Endodermal cell (in vitro differentiated cells): ENCODE results near the gene ACD. TPM values are rescaled to one million over a fixed set of nuclear protein-coding genes. Genes with fewer than 3 reads are reported as not detected.

Experiments used
- DNase-seq: peaks from one replicate; pipeline ENCODE4 v3.0.0-alpha.2; 2017
- H3K27ac ChIP-seq: 2 replicates; pipeline ENCODE4 v1.5.1; 2013; ENCODE audit warnings: mild to moderate bottlenecking, low read depth, low read length, moderate library complexity
- H3K27me3 ChIP-seq: 2 replicates; pipeline ENCODE4 v1.6.1; 2013; ENCODE audit warnings: mild to moderate bottlenecking, low read length, moderate library complexity; ENCODE audit not compliant: insufficient read depth, control insufficient read depth, poor library complexity, severe bottlenecking
- H3K36me3 ChIP-seq: 2 replicates; pipeline ENCODE4 v1.7.0; 2013; ENCODE audit warnings: mild to moderate bottlenecking, low read length, moderate library complexity; ENCODE audit not compliant: control insufficient read depth, insufficient read depth
- H3K4me1 ChIP-seq: one replicate; pipeline ENCODE4 v1.7.0; 2013; ENCODE audit warnings: low read length; ENCODE audit not compliant: control insufficient read depth, insufficient read depth
- H3K4me3 ChIP-seq: 2 replicates; pipeline ENCODE4 v1.5.1; 2013; ENCODE audit warnings: mild to moderate bottlenecking, low read length, moderate library complexity
- H3K9ac ChIP-seq: 2 replicates; pipeline ENCODE4 v1.6.1; 2013; ENCODE audit warnings: mild to moderate bottlenecking, low read length, moderate library complexity; ENCODE audit not compliant: poor library complexity, severe bottlenecking; ENCODE audit errors: extremely low read depth
- H3K9me3 ChIP-seq: 2 replicates; pipeline ENCODE4 v1.6.1; 2013; ENCODE audit warnings: mild to moderate bottlenecking, low read length, moderate library complexity; ENCODE audit not compliant: control insufficient read depth
- H3K27ac Mint-ChIP-seq: 2 replicates; pipeline ENCODE4 v1.8.0; 2020; ENCODE audit warnings: mixed read lengths
- H3K27me3 Mint-ChIP-seq: 2 replicates; pipeline ENCODE4 v1.8.0; 2021; ENCODE audit warnings: mild to moderate bottlenecking, mixed read lengths; ENCODE audit not compliant: insufficient read depth
- H3K36me3 Mint-ChIP-seq: 2 replicates; pipeline ENCODE4 v1.8.0; 2020; ENCODE audit warnings: low read depth, mixed read lengths
- H3K4me1 Mint-ChIP-seq: 2 replicates; pipeline ENCODE4 v1.8.0; 2020; ENCODE audit warnings: mixed read lengths
- H3K4me3 Mint-ChIP-seq: 2 replicates; pipeline ENCODE4 v1.8.0; 2020; ENCODE audit warnings: mild to moderate bottlenecking, moderate library complexity, mixed read lengths
- H3K9me3 Mint-ChIP-seq: 2 replicates; pipeline ENCODE4 v1.8.0; 2020; ENCODE audit warnings: mild to moderate bottlenecking, mixed read lengths
- WGBS, 2 experiments: methylation state at CpG; one replicate each; pipeline versions ENCODE4 v1.1.5 to v1.1.7; 2013; ENCODE audit warnings: missing lambda C conversion rate in 2 of 2, mixed read lengths in 1 of 2; ENCODE audit not compliant: insufficient coverage in 1 of 2, insufficient read length in 1 of 2; 5-methylcytosine and 5-hydroxymethylcytosine counted together
- total RNA-seq, 2 donors: library from RNA; stranded (reverse); fragmentation: NEBNext Ultra II Directional in 1 of 2; extraction: Animal tissue kit (Norgen Biotek cat#: 25700) in 1 of 2; gene quantifications; 2 replicates in 1 of 2; 3 replicates in 1 of 2; pipeline ENCODE4 v1.2.1, GENCODE V29; 2021
- TF ChIP-seq, protein P1 (sequence below): fragments of 200-600 bp; sonication (generic); conservative IDR thresholded peaks from 2 replicates; pipeline ENCODE4 v1.5.0; 2021; ENCODE audit warnings: antibody characterized with exemption, mild to moderate bottlenecking

ACD gene
- total RNA-seq, 2 donors from 2014 or later = 39.3 to 41.5 TPM

DNA sequence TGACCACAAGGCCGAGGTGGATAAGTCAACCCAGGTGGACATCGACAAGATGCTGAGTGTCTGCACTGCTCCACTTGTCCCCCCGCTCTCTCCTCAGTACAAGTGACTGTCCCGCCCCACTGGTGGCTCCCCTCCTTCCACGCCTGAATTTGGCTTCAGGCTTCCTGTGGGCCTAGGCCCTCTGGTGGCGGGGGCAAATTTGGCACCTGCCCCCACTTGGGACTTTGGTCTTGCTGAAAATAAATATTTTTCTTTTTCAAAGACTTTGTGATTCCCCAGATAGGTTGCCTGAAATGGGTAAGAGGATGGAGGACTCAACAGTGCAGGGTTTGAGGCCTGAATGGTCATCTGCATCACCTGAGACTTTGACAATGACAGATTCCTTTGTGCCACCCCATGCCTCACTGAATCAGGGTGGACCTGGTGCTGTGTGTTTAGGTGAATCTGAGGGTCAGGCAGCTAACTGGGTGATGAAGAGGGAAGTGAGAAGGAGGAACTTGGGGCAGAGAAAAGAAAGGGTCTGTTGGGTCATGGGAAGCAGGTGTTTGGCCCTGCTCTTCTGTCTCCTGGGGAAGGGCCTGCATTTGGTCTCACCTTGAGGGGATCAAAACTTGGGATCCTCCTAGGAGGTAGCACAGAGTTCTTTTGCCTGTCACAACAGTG, 8.6 kb upstream of the ACD start:
- no peaks in the 10 kb centered on the region for H3K9me3 Mint-ChIP-seq
- Histone ChIP-seq H3K4me1 (no peaks in the 10 kb centered on the region), H3K4me3 (no peak overlapping the region), H3K9ac (no peak overlapping the region), H3K9me3 (no peaks in the 10 kb centered on the region), H3K27ac (no peak overlapping the region), H3K27me3 (no peaks in the 10 kb centered on the region), H3K36me3 (no peaks in the 10 kb centered on the region)
- TF ChIP-seq, protein P1, sequence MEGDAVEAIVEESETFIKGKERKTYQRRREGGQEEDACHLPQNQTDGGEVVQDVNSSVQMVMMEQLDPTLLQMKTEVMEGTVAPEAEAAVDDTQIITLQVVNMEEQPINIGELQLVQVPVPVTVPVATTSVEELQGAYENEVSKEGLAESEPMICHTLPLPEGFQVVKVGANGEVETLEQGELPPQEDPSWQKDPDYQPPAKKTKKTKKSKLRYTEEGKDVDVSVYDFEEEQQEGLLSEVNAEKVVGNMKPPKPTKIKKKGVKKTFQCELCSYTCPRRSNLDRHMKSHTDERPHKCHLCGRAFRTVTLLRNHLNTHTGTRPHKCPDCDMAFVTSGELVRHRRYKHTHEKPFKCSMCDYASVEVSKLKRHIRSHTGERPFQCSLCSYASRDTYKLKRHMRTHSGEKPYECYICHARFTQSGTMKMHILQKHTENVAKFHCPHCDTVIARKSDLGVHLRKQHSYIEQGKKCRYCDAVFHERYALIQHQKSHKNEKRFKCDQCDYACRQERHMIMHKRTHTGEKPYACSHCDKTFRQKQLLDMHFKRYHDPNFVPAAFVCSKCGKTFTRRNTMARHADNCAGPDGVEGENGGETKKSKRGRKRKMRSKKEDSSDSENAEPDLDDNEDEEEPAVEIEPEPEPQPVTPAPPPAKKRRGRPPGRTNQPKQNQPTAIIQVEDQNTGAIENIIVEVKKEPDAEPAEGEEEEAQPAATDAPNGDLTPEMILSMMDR = no peak
- no peak for DNase-seq
- peaks cover 10% of the 10 kb centered on the region for H3K36me3 Mint-ChIP-seq
- peaks cover 2% of the 10 kb centered on the region for H3K4me1 Mint-ChIP-seq
- 92 to 95% methylated on average over 4 to 6 of the region's 6 CpGs for WGBS, 2 experiments
- peaks cover 2% of the 10 kb centered on the region for H3K27me3 Mint-ChIP-seq
- no peak overlapping the region for H3K4me3 Mint-ChIP-seq
- no peak overlapping the region for H3K27ac Mint-ChIP-seq

DNA sequence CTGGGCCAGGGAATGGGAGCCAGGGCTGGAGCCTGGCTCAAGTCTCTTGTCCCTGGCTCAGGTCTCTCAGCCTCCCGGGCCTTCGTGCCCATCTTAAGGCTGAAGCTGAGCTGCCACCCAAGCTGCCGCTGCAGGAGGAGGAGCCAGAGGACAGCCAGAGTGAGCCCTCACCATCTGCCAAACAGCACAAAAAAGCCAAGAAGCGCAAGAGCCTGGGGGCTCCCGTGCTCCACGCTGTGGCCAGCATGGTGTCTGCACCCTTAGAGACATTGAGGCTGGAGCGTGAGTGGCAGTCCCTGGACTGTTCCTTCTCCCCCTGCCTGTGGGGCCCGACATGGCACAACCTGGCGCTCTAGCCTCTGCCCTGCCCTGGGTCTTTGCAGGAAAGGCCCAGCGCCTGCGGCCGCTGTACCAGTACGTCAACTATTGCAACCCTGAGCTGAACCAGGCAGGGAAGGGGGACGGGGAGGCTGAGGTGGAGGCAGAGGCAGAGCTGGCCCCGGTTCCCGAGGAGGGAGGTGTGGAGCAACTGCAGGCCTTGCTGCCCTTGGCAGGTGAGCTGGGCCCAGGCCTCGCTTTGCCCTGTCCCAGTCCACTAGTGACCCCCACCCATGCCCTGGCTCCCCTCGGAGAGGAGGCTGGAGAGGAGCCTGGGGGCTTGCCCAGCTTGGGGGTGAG, 7.9 kb upstream of the ACD start:
- no peak overlapping the region for H3K9ac ChIP-seq
- WGBS, 2 experiments = 44 to 60% methylated on average over 9 to 18 of the region's 18 CpGs
- no peaks in the 10 kb centered on the region for H3K9me3 Mint-ChIP-seq

DNA sequence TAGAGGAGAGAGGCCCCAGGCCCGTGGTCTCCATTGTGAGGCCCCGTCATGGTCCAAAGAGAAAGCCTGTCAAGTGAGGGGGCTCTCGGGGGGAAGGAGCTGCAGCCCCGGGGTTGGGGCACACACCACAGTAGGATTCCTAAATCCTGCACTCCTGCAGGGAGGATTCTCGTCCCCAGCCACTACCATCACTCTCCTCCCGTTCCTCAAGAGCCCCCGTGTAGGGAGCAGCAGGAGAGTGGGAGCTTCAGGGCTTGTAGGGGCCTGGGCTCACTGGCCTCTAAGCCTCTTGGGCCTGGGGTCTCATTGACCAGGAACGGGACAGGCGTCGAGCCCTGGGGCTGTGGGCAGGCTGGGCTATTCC, 7.4 kb upstream of the ACD start:
- TF ChIP-seq, protein P1 = no peak

More for the DNA sequence above, 7.9 kb upstream of the ACD start:
- H3K27ac Mint-ChIP-seq = no peak overlapping the region
- Histone ChIP-seq H3K27ac (peak overlapping the region; percentile 30), H3K36me3 (peaks cover 3% of the 10 kb centered on the region), H3K27me3 (no peaks in the 10 kb centered on the region), H3K4me1 (no peaks in the 10 kb centered on the region), H3K9me3 (no peaks in the 10 kb centered on the region), H3K4me3 (no peak overlapping the region)
- H3K4me1 Mint-ChIP-seq = peaks cover 2% of the 10 kb centered on the region
- H3K4me3 Mint-ChIP-seq = peak overlapping the region; percentile 71
- TF ChIP-seq, protein P1 = peak; percentile 90
- peaks cover 2% of the 10 kb centered on the region for H3K27me3 Mint-ChIP-seq
- peaks cover 12% of the 10 kb centered on the region for H3K36me3 Mint-ChIP-seq
- DNase-seq = peak; percentile 93

More for the DNA sequence above, 7.4 kb upstream of the ACD start:
- Mint-ChIP-seq H3K27ac (no peak overlapping the region), H3K4me3 (peak overlapping the region; percentile 71), H3K4me1 (peaks cover 2% of the 10 kb centered on the region), H3K27me3 (peaks cover 2% of the 10 kb centered on the region), H3K9me3 (no peaks in the 10 kb centered on the region), H3K36me3 (peaks cover 13% of the 10 kb centered on the region)
- Histone ChIP-seq H3K4me3 (peak overlapping the region; percentile 76), H3K9ac (no peak overlapping the region), H3K27me3 (no peaks in the 10 kb centered on the region), H3K27ac (peak overlapping the region; percentile 24), H3K4me1 (no peaks in the 10 kb centered on the region), H3K36me3 (peaks cover 8% of the 10 kb centered on the region), H3K9me3 (no peaks in the 10 kb centered on the region)
- DNase-seq = peak; percentile 61
- WGBS, 2 experiments = 86 to 88% methylated on average over 3 to 10 of the region's 10 CpGs
